Fibroblast of villous mesenchyme (primary cell): ENCODE measurements around the gene HEYL. TPM values are rescaled to one million over a fixed set of nuclear protein-coding genes. Genes with fewer than 3 reads are reported as not detected.
"Not testable (repeated sequence)": the region's sequence is repeated elsewhere in the genome, so short reads cannot be mapped to it uniquely, and the experiment has no call there.

Source experiments
- DNase-seq: peaks from one replicate; pipeline ENCODE4 v3.0.0-alpha.2; 2010; ENCODE audit warnings: low read depth
- H3K4me3 ChIP-seq: 2 replicates; pipeline ENCODE4 v1.5.1; 2011; ENCODE audit warnings: low read depth, mild to moderate bottlenecking, low read length
- CTCF ChIP-seq: IDR thresholded peaks from 2 replicates; pipeline ENCODE4 v1.5.1; 2012; ENCODE audit warnings: low read depth, mild to moderate bottlenecking, low read length; ENCODE audit not compliant: insufficient read depth
- total RNA-seq: library from RNA; depleted of rRNA; stranded (reverse); fragments of >200 nt; gene quantifications from 2 replicates; pipeline ENCODE4 v1.2.3, GENCODE V29; 2012

HEYL gene
- total RNA-seq, 1 donor: under 0.01 TPM

- TF ChIP-seq CTCF: peak; percentile 51
- no peak for DNase-seq
- H3K4me3 ChIP-seq: no peak overlapping the region
These were observed 29.7 kb downstream of the HEYL start for GRCh38 chr1:39609618-39610331.

GRCh38 chr1:39608921-39609320 lies 30.5 kb downstream of the HEYL start:
- TF ChIP-seq CTCF: no peak
- H3K4me3 ChIP-seq: no peak overlapping the region
- DNase-seq: no peak

- not testable (repeated sequence) for H3K4me3 ChIP-seq, DNase-seq
These were observed 35.8 kb downstream of the HEYL start for GRCh38 chr1:39603677-39604076.

GRCh38 chr1:39601667-39602255 lies 37.7 kb downstream of the HEYL start:
- DNase-seq, H3K4me3 ChIP-seq: not testable (repeated sequence)

- TF ChIP-seq CTCF: no peak
These were observed 43.3 kb downstream of the HEYL start for GRCh38 chr1:39596163-39596562.

GRCh38 chr1:39593386-39593785 lies 46.1 kb downstream of the HEYL start:
- no peak overlapping the region for H3K4me3 ChIP-seq
- no peak for DNase-seq
- TF ChIP-seq CTCF: no peak

More at GRCh38 chr1:39596163-39596562, 43.3 kb downstream of the HEYL start:
- DNase-seq: no peak
- no peak overlapping the region for H3K4me3 ChIP-seq

GRCh38 chr1:39592069-39592468 lies 47.4 kb downstream of the HEYL start:
- TF ChIP-seq CTCF: no peak
- H3K4me3 ChIP-seq: no peak overlapping the region
- DNase-seq: no peak

- no peak for DNase-seq
- no peak for TF ChIP-seq CTCF
These were observed 48.9 kb downstream of the HEYL start for GRCh38 chr1:39590546-39590945.

More at GRCh38 chr1:39590546-39590945, 48.9 kb downstream of the HEYL start:
- no peak overlapping the region for H3K4me3 ChIP-seq
